HPDE6-E6E7 (cell line): ENCODE results near the gene ARMC9.
"Not testable (repeated sequence)": the region's sequence is repeated elsewhere in the genome, so short reads cannot be mapped to it uniquely, and the experiment has no call there.

ENCODE experiments used
- DNase-seq: peaks from one replicate; pipeline ENCODE4 v3.0.0; 2011; ENCODE audit warnings: missing footprints; ENCODE audit errors: extremely low spot score

The ARMC9 gene

GRCh38 chr2:231341100-231341499, 142.7 kb downstream of the ARMC9 start:
- DNase-seq, result no peak

GRCh38 chr2:231342061-231342711, 143.8 kb downstream of the ARMC9 start:
- no peak for DNase-seq

GRCh38 chr2:231343006-231343710, 144.7 kb downstream of the ARMC9 start:
- DNase-seq, result no peak

- no peak for DNase-seq
These were observed 145.6 kb downstream of the ARMC9 start for GRCh38 chr2:231343988-231344387.

GRCh38 chr2:231344851-231345250, 146.4 kb downstream of the ARMC9 start:
- no peak for DNase-seq

- DNase-seq, result no peak
These were observed 148.7 kb downstream of the ARMC9 start for GRCh38 chr2:231347081-231347480.

GRCh38 chr2:231347638-231348037, 149.2 kb downstream of the ARMC9 start:
- DNase-seq, result no peak

GRCh38 chr2:231348173-231348572, 149.7 kb downstream of the ARMC9 start:
- no peak for DNase-seq

GRCh38 chr2:231348704-231349373, 150.4 kb downstream of the ARMC9 start:
- no peak for DNase-seq

- not testable (repeated sequence) for DNase-seq
These were observed 150.9 kb downstream of the ARMC9 start for GRCh38 chr2:231349374-231349735.

- no peak for DNase-seq
These were observed 153.2 kb downstream of the ARMC9 start for GRCh38 chr2:231351648-231352047.

GRCh38 chr2:231353469-231353868, 155.0 kb downstream of the ARMC9 start:
- no peak for DNase-seq

GRCh38 chr2:231355508-231356465, 157.4 kb downstream of the ARMC9 start:
- no peak for DNase-seq

GRCh38 chr2:231356466-231356844, 158.0 kb downstream of the ARMC9 start:
- no peak for DNase-seq

GRCh38 chr2:231357048-231357447, 158.6 kb downstream of the ARMC9 start:
- DNase-seq, result no peak

- no peak for DNase-seq
These were observed 159.5 kb downstream of the ARMC9 start for GRCh38 chr2:231357931-231358330.

GRCh38 chr2:231359441-231359840, 161.0 kb downstream of the ARMC9 start:
- no peak for DNase-seq

- no peak for DNase-seq
These were observed 161.5 kb downstream of the ARMC9 start for GRCh38 chr2:231359948-231360347.

- no peak for DNase-seq
These were observed 162.0 kb downstream of the ARMC9 start for GRCh38 chr2:231360401-231360800.

GRCh38 chr2:231360881-231361371, 162.5 kb downstream of the ARMC9 start:
- no peak for DNase-seq

- no peak for DNase-seq
These were observed 163.5 kb downstream of the ARMC9 start for GRCh38 chr2:231361701-231362554.
